HG03280 (cell line): Measurements from ENCODE around the gene NDUFA6.
"Not testable (repeated sequence)": the region's sequence is repeated elsewhere in the genome, so short reads cannot be mapped to it uniquely, and the experiment has no call there.

Experiments used
- ATAC-seq: cut with Tn5 transposase; IDR thresholded peaks from one replicate; pipeline ENCODE4 v1.9.1; 2021; ENCODE audit warnings: mild to moderate bottlenecking, moderate library complexity; ENCODE audit not compliant: unreplicated experiment

The NDUFA6 gene

DNA sequence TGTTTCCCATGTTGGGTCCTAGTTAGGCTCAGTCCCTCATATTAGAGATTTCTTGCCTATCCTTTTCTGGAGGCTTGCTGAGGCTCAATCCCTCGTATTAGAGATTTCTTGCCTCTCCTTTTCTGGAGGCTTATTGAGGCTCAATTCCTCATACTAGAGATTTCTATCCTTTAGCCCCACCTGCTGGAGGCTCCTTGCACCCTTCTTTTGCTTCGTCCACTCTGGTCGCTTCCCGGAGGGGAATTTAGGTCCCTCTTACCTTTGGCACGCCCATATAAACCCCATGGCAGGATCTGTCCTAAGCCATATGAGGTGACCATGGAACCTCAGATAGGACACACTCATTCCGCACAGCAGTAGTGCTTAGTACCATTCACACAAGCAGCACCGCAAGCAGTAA, 24.1 kb upstream of the NDUFA6 start:
- no peak for ATAC-seq

DNA sequence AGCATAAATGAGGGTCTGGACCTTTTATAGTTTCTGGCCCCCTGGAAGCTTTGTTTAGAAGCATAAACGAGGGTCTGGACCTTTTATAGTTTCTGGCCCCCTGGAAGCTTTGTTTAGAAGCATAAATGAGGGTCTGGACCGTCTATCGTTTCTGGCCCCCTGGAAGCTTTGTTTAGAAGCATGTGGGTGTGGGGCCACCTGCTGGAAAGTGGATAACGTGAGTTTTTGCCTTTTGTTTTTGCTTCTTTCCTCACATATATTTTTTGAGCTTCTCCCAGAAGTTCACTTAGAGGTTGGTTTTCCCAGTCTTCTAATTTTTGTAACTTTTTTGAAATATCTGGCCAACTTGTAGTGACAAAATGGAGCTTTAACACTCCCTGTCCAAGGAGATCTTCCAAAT, 22.2 kb upstream of the NDUFA6 start:
- ATAC-seq = not testable (repeated sequence)

- ATAC-seq = no peak
Measured at GRCh38 chr22:42111798-42112197, 21.2 kb upstream of the NDUFA6 start.

- ATAC-seq = no peak
Measured at GRCh38 chr22:42108848-42109247, 18.3 kb upstream of the NDUFA6 start.

DNA sequence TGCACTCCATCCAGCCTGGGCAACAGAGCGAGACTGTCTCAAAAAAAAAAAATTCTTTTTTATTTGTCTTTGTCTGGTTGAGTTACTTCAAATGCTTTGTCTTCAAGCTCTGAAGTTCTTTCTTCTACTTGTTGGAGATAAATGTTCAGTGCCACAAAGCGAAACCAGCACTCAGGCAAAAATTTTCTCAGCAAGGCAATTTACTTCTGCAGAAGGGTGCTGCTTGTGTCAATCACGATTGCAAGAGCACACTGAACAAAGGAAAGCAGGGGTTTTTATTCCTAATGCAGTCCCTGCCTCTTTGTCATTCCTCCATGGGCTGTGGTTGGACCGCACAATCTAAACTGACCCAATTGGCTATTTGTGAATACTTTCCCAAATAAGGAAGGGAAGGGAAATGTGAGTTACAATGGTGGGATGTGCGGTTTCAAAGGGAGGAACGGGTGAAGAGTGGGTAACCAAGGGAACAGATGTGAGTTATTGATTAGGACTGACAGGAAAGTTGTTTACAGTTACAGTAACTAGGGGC, 13.8 kb upstream of the NDUFA6 start:
- not testable (repeated sequence) for ATAC-seq

- no peak for ATAC-seq
Measured at GRCh38 chr22:42101199-42101598, 10.6 kb upstream of the NDUFA6 start.

- ATAC-seq = no peak
Measured at GRCh38 chr22:42091455-42091782, 847 bp upstream of the NDUFA6 start.

GRCh38 chr22:42086051-42086450, 4.5 kb downstream of the NDUFA6 start:
- ATAC-seq = no peak

DNA sequence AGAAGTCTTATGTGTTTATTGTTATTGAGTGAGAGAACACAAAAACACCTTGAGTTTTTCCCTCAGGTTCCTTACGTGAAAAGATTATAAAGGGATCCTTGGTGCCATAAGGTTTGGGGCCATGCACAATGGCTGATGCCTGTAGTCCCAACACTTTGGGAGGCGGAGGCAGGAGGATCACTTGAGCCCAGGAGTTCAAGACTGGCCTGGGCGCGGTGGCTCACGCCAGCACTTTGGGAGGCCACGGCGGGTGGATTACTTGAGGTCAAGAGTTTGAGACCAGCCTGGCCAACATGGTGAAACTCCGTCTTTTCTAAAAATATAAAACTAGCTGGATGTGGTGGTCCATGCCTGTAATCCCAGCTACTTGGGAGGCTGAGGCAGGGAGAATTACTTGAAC, 5.7 kb downstream of the NDUFA6 start:
- no peak for ATAC-seq

DNA sequence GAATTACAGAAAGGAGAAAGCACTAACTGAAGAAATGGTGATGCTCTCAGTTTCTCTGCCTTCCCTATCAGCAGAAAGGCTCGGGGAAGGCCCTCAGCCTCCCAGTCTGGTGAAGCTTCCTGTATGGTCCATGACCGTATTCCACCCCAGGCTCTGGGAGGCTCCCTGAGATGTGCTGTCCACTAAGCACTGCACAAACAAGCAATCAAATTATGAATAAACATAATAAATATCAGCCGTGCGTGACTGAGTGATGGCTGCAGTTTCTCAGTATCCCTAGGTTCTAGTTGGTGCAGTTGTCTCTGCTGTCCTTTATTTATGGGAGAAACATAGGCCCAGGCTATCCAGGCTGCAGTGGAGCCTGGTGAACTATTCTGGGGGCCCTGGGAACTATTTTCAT, 7.5 kb downstream of the NDUFA6 start:
- ATAC-seq = no peak

DNA sequence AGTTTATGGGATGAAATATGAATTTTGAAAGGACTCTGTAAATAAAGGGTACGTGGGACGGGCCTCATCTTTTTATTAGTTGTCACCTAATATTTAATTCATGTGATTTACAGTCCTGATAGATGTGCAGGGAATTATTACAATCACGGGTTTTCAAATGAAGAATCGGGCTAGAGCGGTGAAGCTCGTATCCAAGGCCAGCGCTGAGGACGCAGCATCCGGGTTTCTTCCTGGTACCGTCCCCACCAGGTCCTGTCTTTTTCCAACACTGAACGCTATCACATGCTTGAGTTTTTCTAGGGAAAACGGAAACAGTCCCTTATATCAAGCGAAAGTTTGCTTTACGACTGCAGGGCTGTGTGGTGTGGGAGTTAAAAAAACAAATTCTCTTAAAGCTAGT, 10.3 kb downstream of the NDUFA6 start:
- no peak for ATAC-seq

GRCh38 chr22:42079319-42080251, 11.0 kb downstream of the NDUFA6 start, which contains the start of gene SMDT1:
Gene SMDT1, plus strand, starts transcription at chr22:42079700. Its CDS starts 69 bp downstream, at chr22:42079769.
- ATAC-seq = peak; percentile 80

GRCh38 chr22:42078469-42079318, 11.9 kb downstream of the NDUFA6 start:
- ATAC-seq = peak; percentile 6

GRCh38 chr22:42077486-42078125, 13.0 kb downstream of the NDUFA6 start:
- no peak for ATAC-seq

DNA sequence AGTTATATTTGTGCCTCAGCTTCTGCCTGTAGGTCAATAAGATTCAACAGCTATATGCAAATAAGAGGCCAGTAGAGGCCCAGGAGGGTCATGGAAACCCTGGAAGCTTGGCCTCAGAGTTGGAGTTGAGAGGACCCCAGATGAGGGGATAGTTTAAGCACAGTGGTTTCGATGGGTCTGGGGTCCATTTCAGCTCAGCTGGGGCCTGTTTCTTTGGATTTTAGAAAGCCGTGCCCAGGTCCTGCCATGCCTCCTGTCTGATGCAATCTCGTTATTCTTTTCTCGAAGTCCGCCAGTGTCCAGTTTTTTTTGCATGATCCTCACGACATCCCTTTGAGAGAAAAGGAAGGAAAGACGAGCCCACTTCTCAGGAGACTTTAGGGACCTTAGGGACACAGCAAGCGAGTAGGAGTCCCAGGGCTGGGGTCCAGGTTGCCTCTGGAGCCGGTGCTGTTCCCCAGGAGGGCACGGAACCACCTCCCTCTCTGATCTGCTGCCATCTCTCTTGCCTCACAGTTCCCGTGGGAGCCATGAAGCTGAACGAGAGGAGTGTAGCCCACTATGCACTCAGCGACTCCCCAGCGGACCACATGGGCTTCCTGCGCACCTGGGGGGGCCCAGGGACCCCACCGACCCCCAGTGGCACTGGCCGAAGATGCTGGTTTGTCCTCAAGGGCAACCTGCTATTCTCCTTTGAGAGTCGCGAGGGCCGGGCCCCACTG, 13.6 kb downstream of the NDUFA6 start:
- no peak for ATAC-seq

DNA sequence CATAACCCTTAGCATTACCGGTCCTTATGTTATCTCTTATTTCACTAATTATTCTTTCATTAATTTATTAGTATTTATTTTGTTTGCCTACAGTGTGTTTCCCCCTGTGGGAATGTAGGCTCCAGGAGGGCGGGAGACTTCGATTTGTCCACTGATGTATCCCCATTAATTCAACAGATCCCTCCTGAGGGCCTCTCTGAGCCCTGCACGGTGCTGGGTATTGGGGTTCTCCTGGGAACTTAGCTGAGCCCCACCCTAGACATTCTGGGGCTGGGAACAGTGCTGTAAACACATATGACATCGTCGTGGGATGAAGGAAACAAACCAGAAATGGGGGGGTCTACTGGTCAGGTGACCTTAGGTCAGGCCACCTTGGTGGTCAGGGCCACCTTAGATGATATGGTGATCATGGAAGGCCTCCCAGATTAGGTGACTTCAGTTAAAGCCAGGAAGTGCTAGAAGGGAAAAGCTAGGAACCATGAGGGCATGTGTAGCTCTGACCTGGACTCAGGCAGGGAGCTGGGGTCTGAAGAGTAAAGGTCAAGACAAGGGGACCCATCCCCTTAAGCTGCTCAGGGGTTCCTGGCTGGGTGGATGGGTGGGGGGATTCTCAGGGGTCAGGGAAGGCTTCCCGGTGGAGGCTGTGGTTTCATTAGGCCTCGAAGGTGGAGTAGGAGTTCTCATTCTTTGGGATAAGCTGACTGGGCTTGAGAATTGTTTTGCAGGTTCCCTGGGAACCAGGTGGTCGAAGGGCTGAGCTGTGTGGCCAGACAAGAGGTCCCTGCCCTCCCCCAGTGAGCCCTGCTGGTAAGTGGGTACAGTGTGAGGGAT, 15.5 kb downstream of the NDUFA6 start:
- ATAC-seq = no peak

DNA sequence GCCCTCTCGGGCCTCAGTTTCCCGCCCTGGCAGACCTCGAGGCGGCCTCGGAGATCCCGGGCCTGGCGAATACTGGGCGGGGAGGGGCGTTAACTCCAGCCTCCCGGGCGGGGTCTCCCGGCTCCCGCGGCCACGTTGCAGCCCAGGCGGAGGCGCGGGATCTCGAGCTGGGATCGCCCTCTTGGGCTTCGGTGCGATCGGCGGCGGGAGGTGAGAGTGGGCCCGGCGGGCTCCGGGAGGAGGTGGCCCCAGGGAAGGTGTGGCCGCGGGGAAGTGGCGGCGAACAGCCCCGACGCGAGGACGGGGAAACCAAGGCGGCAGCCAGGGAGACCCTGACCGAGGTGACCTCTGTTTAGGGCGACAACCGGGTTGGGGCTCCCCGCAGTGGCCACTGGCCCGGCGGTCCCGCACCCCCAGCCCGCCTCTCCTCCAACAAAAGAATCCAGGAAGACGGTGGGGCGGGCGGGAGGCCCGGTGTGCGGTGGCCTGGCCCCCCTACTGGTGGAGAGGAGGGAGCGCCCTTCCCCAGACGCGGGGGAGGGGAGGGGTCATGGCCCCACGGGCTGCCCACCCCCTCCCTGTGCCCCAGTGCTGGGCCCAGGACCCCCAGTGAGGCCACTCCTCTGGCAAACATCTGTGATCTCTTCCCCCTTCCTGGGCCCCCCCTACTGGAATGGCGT, 16.3 kb downstream of the NDUFA6 start, which contains the start of gene PHETA2:
TSS of gene PHETA2 (plus strand) at position 117 of the 680 bp plus-strand sequence. CDS start 3,046 bp downstream, outside the sequence.
- ATAC-seq = no peak

DNA sequence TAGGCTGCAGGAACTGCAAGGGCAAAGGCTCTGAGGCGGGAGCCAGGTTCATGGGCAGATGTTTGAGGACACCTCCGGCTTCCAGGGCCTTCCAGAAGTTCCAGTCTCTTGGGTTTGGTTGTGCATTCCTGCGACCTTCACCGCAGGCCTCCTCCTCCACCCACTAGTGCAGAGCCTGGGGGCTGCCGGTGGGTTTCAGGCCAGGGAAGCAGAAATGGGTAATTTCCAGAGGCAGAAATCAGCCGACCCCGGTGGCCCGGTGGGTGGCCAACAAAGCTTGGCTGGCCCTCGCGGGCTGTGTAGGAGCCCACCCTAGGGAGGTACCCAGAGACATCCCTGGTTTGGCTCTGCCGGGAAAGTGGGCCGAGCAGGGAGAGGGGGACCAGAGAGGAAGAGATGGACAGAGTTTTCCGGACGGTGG, 16.9 kb downstream of the NDUFA6 start:
- ATAC-seq = no peak
